Right atrium auricular region (tissue), 2 donors: ENCODE results near the gene ASIP. TPM values are rescaled to one million over a fixed set of nuclear protein-coding genes. Genes with fewer than 3 reads are reported as not detected.
"Not testable (repeated sequence)": the region's sequence is repeated elsewhere in the genome, so short reads cannot be mapped to it uniquely, and the experiment has no call there.

ENCODE experiments used
- DNase-seq: peaks from one replicate; pipeline ENCODE4 v3.0.0-alpha.2; 2019; ENCODE audit warnings: low spot score
- H3K27ac ChIP-seq, 2 donors: fragments of 200-600 bp; sonication (generic); 1 replicate in 1 of 2; 2 replicates in 1 of 2; pipeline ENCODE4 v1.5.1; 2016 to 2019
- H3K27me3 ChIP-seq, 2 donors: fragments of 200-600 bp; sonication (generic); one replicate each; pipeline versions ENCODE4 v1.5.1 to v1.6.0; 2017 to 2019
- H3K36me3 ChIP-seq: fragments of 200-600 bp; sonication (generic); one replicate; pipeline ENCODE4 v1.5.1; 2016
- H3K4me1 ChIP-seq, 2 donors: fragments of 200-600 bp; sonication (generic); one replicate each; pipeline versions ENCODE4 v1.5.1 to v1.6.0; 2017 to 2019
- H3K4me3 ChIP-seq, 2 donors: fragments of 200-600 bp; sonication (generic); 1 replicate in 1 of 2; 2 replicates in 1 of 2; pipeline ENCODE4 v1.5.1; 2017 to 2019; ENCODE audit warnings: mild to moderate bottlenecking in 1 of 2, moderate library complexity in 1 of 2
- H3K9me3 ChIP-seq, 2 donors: fragments of 200-600 bp; sonication (generic); one replicate each; pipeline ENCODE4 v1.5.1; 2019
- CTCF ChIP-seq, 2 donors: fragments of 200-600 bp; sonication (generic); IDR thresholded peaks; one replicate each; pipeline ENCODE4 v1.5.1; 2019; ENCODE audit warnings: antibody characterized with exemption in 2 of 2
- total RNA-seq, 2 donors: library from RNA; depleted of rRNA; stranded (reverse); fragments of >200 nt; gene quantifications; one replicate each; pipeline ENCODE4 v1.1.0, GENCODE V29; 2016

ASIP gene
- total RNA-seq: 1 to 10 TPM in 1 of 2 donors, not detected in 1; 2.7 TPM

- no peak for DNase-seq
- Histone ChIP-seq H3K27me3 (no peaks in the 10 kb centered on the region), H3K4me1 (no peaks in the 10 kb centered on the region), H3K27ac (no peak within 1 kb of the TSS), H3K36me3 (no peaks in the 10 kb centered on the region), H3K4me3 (no peak within 1 kb of the TSS), H3K9me3 (peaks cover 0 to 19% of the 10 kb centered on the region in 2 donors)
- no peak for TF ChIP-seq CTCF (IDR thresholded peaks at IDR 0.05)
Measured at GRCh38 chr20:34240693-34241615, at the start of gene ASIP. ASIP (plus strand) TSS chr20:34241423; CDS start chr20:34260375, 18,952 bp downstream.

GRCh38 chr20:34193051-34193450, 48.2 kb upstream of the ASIP start:
- no peaks in the 10 kb centered on the region for H3K27me3 ChIP-seq
- no peaks in the 10 kb centered on the region for H3K4me1 ChIP-seq
- TF ChIP-seq CTCF (IDR thresholded peaks at IDR 0.05): no peak
- H3K27ac ChIP-seq: no peak overlapping the region
- DNase-seq: no peak
- no peak overlapping the region for H3K4me3 ChIP-seq
- no peaks in the 10 kb centered on the region for H3K9me3 ChIP-seq
- no peaks in the 10 kb centered on the region for H3K36me3 ChIP-seq

- no peak for DNase-seq
- H3K4me3 ChIP-seq: no peak overlapping the region
- H3K4me1 ChIP-seq: no peaks in the 10 kb centered on the region
- H3K27me3 ChIP-seq: no peaks in the 10 kb centered on the region
- no peak overlapping the region for H3K27ac ChIP-seq
- no peak for TF ChIP-seq CTCF (IDR thresholded peaks at IDR 0.05)
- no peaks in the 10 kb centered on the region for H3K9me3 ChIP-seq
- H3K36me3 ChIP-seq: no peaks in the 10 kb centered on the region
Measured at GRCh38 chr20:34199183-34199582, 42.0 kb upstream of the ASIP start.

- Histone ChIP-seq H3K4me1 (no peaks in the 10 kb centered on the region), H3K27ac (no peak overlapping the region), H3K9me3 (no peaks in the 10 kb centered on the region), H3K4me3 (no peak overlapping the region), H3K36me3 (no peaks in the 10 kb centered on the region), H3K27me3 (no peaks in the 10 kb centered on the region)
- no peak for TF ChIP-seq CTCF (IDR thresholded peaks at IDR 0.05)
- no peak for DNase-seq
Measured at GRCh38 chr20:34200023-34200422, 41.2 kb upstream of the ASIP start.

- Histone ChIP-seq H3K4me3 (no peak overlapping the region), H3K27me3 (no peaks in the 10 kb centered on the region), H3K4me1 (no peaks in the 10 kb centered on the region), H3K9me3 (no peaks in the 10 kb centered on the region), H3K27ac (no peak overlapping the region), H3K36me3 (no peaks in the 10 kb centered on the region)
- DNase-seq: no peak
- TF ChIP-seq CTCF (IDR thresholded peaks at IDR 0.05): no peak
Measured at GRCh38 chr20:34201531-34201930, 39.7 kb upstream of the ASIP start.

GRCh38 chr20:34205172-34205880, 35.9 kb upstream of the ASIP start:
- DNase-seq, H3K9me3 ChIP-seq, H3K4me1 ChIP-seq, H3K27ac ChIP-seq, H3K27me3 ChIP-seq, H3K36me3 ChIP-seq, H3K4me3 ChIP-seq: not testable (repeated sequence)
